HG02852 (cell line): ENCODE results near the gene GTF2H3.
"Not testable (repeated sequence)": the region's sequence is repeated elsewhere in the genome, so short reads cannot be mapped to it uniquely, and the experiment has no call there.

Source experiments
- ATAC-seq: cut with Tn5 transposase; IDR thresholded peaks from one replicate; pipeline ENCODE4 v1.9.1; 2021; ENCODE audit warnings: mild to moderate bottlenecking, moderate library complexity; ENCODE audit not compliant: unreplicated experiment

Gene GTF2H3

DNA sequence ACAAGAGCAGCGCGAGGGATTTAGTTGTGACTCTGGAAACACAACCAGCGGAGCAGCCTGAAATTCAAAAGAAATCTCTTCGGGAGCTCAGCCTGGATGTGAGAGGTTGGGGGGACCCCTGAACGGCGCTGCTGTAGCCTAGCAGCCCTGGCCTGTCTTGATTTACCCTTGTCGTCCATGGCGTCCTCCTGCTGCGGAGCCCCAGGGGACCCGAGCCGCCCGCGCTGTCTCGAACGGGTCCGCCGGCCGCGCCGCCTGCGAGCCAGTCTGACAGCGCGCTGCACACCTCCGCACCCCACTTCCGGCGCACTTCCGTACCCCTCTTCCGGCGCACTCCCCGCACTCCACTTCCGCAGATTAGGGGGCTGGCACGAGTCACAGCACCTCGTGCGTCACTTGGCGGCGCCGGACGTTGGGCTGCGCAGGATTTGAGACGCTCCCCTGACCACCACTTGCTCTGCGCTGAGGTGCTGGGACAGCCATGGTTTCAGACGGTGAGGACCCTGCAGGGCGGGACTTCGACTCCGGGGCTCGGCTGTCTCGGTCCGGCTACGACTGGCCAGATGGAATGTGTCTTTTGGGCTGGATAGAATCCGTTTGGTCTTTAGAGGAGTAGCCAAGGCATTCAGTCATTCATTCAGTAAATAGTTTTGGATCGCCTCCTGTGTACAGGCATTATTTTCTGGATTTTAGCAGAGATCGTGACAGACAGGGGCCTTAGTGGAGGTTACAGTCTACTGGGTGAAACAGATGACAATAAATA is at the start of gene GTF2H3, which contains the start of gene EIF2B1:
TSS of gene GTF2H3 (plus strand) at position 451 of the 763 bp plus-strand sequence. CDS start at position 482, 31 bp downstream.
TSS of gene EIF2B1 (minus strand) at position 308 of the 763 bp plus-strand sequence. CDS start at position 179, 129 bp downstream.
- peak; percentile 95 for ATAC-seq

DNA sequence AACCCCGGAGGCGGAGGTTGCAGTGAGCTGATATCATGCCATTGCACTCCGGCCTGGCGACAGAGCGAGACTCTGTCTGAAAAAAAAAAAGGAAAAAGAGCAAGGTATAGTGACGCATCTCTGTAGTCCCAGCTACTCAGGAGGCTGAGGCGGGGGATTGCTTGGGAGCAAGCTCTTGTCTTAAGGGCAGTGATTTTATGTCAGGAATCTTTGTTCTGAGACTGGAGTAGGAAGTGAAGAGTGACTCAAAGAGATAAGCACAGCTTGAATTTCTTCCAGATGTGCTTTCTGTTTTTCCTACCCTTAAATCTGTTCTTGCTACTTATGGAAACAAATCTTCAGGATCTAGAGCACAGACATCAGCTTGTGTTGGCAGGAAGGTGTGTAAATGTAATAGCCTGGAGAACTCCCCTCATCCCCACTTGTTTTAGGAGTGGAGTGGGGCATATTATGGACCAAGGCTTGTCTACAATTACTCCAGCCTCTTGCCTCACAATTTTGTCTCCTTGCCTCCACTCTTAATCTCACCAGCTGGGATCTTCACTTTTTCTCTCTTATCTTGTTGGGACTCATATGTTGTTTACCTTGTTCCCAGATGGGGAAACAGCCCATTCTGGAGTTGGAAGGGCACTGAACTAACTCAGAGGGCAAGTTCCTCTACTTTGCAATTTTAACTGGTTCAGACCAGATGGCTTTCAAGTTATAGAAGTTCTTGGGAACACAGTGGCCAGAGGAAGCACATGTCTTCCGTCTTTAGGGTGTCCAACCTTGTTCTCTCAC is 41.7 kb upstream of the GTF2H3 start:
- no peak for ATAC-seq

DNA sequence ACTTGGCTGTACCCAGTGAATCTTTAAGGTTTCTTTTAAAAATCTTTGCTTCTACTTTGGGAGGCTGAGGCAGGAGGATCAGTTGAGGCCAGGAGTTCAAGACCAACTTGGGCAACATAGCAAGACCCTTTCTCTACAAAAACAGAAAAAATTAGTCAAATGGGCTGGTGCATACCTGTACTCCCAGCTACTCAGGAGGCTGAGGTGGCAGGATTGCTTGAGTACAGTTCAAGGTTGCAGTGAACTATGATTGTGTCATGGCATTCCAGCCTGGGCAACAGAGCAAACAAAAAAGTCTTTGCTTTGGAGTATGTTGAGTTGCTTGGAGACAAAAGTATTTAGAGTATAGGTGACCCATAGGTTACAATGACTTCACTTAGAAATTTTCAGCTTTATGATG is 37.9 kb upstream of the GTF2H3 start:
- ATAC-seq, result no peak

DNA sequence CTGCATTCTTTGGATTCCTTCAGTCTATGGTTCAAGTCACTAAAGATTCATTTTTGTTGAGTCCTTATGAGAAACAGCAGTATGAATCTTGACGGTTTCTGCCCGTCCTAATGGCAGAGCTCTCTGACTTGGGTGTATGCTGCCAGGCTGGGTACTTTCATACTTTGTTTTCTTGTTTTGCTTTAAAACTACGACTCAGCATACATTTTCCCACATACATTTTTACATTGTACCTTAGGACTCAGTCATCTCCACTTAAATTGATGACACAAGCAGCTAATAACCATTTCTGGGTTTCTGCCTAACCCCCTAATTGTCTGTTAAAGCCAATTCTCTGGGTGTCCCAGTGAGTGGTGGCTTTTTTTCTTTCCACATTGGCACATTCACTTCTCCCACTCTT is 36.5 kb upstream of the GTF2H3 start:
- ATAC-seq, result no peak

- ATAC-seq, result no peak
Observed at GRCh38 chr12:123598522-123598921, 35.1 kb upstream of the GTF2H3 start.

DNA sequence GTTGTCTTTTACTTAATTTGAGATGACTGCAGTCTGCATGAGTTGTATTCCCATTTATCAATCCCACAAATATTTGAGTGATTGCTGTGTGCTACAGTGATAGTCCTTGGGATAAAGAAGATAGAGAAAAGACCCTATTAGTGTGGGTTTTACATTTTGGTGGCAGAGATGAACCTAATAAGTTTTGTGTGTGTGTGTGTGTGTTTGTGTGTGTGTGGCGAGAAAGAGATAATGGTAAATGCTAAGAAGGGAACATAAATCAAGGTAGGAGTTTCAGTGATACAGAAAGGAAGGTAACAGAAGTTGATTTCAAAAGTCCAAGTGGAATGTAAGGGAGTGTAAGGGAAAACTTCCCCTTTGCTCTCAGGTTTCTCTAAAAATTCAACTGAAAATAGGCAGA is 34.3 kb upstream of the GTF2H3 start:
- ATAC-seq, result no peak

DNA sequence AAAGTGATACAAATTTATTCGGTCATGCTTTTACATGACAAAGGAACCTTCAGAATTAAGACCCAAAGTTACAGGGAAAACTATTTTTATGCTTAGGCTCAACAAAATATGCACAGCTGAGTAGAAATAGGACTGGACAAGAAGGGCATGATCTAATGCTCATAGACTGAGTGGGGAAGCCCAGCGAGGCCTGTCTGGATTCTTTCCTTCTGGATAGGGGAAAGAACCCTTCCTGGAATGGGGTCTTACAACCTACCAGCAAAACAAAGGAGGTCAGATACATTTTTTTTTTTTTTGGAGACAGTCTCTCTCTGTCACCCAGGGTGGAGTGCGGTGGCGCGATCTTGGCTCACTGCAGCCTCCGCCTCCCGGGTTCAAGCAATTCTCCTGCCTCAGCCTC is 33.9 kb upstream of the GTF2H3 start:
- ATAC-seq, result no peak

DNA sequence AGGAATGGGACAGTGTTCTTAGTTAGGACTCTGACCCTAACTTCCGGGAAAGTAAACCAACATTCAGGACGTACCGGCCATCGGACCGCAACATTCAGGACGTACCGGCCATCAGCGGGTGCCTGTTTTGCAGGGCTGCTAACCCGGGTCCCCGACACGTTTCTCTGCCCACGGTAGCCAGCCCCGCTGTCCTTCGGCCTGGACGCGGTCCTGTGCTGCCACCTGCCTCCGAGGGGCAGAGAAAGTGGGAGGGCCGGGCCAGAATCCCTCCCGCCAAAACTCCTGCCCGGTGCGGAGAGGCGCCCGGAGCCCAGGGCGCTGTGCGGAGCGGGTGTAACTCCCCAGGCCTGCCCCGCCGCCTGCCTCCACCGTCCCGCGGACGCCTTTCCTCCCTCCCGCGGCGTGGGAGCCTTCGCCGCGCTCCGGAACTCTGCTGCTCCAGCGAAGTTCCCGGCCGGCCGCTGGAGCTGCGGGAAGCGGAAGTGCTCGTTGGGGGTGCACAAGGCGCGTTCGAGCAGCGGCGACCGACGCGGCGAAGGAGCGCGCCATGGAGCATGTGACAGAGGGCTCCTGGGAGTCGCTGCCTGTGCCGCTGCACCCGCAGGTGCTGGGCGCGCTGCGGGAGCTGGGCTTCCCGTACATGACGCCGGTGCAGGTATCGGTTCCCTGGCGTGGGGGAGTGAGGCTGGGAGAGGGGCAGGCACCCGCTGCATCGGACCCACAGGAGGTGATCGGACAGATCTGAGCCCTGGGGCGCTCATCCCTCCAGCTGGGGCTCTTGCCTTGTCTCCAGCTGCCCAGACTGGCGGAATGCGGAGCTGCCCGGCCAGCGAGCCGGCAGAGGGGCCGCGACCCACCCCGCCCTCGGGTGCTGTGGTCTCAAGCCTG is 31.8 kb upstream of the GTF2H3 start, which contains the start of gene DDX55:
TSS of gene DDX55 (plus strand) at position 498 of the 888 bp plus-strand sequence. CDS start at position 548, 50 bp downstream.
- peak; percentile 84 for ATAC-seq

- no peak for ATAC-seq
Observed at GRCh38 chr12:123602651-123603195, 30.9 kb upstream of the GTF2H3 start.

- ATAC-seq, result not testable (repeated sequence)
Observed at GRCh38 chr12:123603495-123603894, 30.1 kb upstream of the GTF2H3 start.

DNA sequence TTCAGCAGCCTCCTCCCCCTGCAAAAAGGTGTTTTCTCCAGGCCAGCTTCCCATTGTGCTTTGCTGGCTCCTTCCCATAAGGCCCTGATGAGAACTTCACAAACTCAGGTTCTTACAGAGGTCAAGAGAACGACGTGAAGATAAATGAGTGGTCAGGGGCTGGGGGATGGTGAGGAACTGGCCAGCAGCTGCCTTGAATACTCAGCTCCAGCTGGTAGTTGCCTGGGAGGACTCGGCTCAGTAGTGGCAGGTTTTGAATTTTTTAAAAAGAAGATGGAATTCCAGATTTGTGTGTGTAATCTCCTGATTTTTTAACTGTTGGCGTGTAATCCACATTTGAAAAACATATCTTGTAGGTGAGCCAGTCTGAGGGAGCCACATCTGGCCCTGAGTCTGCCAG is 25.9 kb upstream of the GTF2H3 start:
- ATAC-seq, result no peak

GRCh38 chr12:123608182-123608581 is 25.4 kb upstream of the GTF2H3 start:
- no peak for ATAC-seq

GRCh38 chr12:123614110-123614509 is 19.5 kb upstream of the GTF2H3 start:
- ATAC-seq, result no peak

GRCh38 chr12:123614531-123614930 is 19.1 kb upstream of the GTF2H3 start:
- ATAC-seq, result no peak

DNA sequence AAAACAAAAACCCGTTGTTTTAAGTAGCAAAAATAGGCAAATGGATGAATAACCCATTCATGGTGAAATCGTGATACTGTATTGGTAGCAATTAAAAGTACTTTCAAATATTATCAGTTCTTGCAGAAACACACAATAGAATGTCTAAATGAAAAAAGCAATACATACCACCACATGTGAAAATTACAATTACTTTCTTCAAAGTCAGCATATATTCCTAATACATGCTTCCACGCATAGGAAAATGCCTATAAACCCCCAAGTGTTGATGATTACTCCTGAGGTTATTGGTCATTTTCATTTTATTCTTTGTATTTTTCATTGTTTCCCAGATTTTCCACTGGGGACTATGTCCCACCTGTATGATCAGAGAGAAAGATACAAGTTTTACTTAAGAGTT is 16.5 kb upstream of the GTF2H3 start:
- no peak for ATAC-seq

DNA sequence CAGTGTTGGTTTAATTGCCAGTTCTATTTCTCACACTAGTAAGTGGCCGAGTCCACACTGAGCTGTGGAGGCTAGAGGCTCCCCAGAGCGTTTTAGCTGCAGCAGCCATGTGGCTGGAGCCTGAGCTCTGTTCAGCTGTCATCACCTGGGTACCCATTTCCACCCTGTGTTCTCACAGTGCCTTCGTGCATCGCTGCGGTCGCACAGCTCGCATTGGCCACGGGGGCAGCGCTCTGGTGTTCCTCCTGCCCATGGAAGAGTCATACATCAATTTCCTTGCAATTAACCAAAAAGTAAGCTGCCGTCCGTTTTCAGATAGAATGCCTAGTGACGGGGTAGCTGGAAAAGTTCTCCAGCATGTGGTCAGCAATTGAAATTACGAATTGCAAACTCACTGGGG is 16.0 kb upstream of the GTF2H3 start:
- no peak for ATAC-seq

GRCh38 chr12:123621101-123621500 is 12.5 kb upstream of the GTF2H3 start:
- no peak for ATAC-seq

GRCh38 chr12:123621619-123622530 is 11.8 kb upstream of the GTF2H3 start:
- ATAC-seq, result no peak

DNA sequence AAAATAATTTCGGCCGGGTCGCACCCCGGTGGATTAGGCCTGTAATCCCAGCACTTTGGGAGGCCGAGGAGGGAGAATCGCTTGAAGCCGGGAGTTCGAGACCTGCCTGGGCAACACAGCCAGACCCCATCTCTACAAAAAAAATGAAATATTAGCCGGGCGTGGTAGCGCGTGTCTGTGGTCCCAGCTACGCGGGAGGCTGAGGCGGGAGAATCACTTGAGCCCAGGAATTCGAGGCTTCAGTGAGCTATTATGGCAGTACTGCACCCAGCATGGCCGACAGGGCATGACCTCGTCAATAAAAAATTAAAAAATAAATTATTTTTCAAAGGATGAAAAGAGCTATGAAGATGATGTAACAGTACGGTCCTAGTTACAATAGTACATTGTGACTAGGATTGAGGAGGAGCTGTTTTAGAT is 523 bp downstream of the GTF2H3 start:
- ATAC-seq, result no peak

GRCh38 chr12:123643911-123644310 is 10.3 kb downstream of the GTF2H3 start:
- no peak for ATAC-seq
